Parathyroid adenoma (tissue), 2 donors: ENCODE results near the gene RGS6.
A peak's percentile ranks its signal among the peaks of the same experiment; 100 is the strongest.

Experiments used
- H2AFZ ChIP-seq: fragments of 300-600 bp; sonication (generic); one replicate; pipeline ENCODE4 v1.7.0; 2017; ENCODE audit warnings: antibody characterized with exemption, mild to moderate bottlenecking
- H3K27ac ChIP-seq: fragments of 300-600 bp; sonication (generic); one replicate; pipeline ENCODE4 v1.7.0; 2017
- H3K27me3 ChIP-seq: fragments of 300-600 bp; sonication (generic); one replicate; pipeline ENCODE4 v1.7.0; 2017; ENCODE audit warnings: low read length; ENCODE audit not compliant: control insufficient read depth, insufficient read depth
- H3K36me3 ChIP-seq: fragments of 300-600 bp; sonication (generic); one replicate; pipeline ENCODE4 v1.7.0; 2017; ENCODE audit warnings: low read length; ENCODE audit not compliant: control insufficient read depth, insufficient read depth
- H3K4me1 ChIP-seq: fragments of 300-600 bp; sonication (generic); one replicate; pipeline ENCODE4 v1.7.0; 2017; ENCODE audit warnings: control low read depth
- H3K4me2 ChIP-seq: fragments of 300-600 bp; sonication (generic); one replicate; pipeline ENCODE4 v1.7.0; 2017; ENCODE audit warnings: low read length
- H3K4me3 ChIP-seq: fragments of 300-600 bp; sonication (generic); one replicate; pipeline ENCODE4 v1.7.0; 2017; ENCODE audit warnings: low read depth, low read length
- H3K79me2 ChIP-seq: fragments of 300-600 bp; sonication (generic); one replicate; pipeline ENCODE4 v1.7.0; 2017; ENCODE audit warnings: control low read depth
- H3K9ac ChIP-seq: fragments of 300-600 bp; sonication (generic); one replicate; pipeline ENCODE4 v1.7.0; 2017; ENCODE audit warnings: mild to moderate bottlenecking
- H3K9me3 ChIP-seq: fragments of 300-600 bp; sonication (generic); one replicate; pipeline ENCODE4 v1.7.0; 2017; ENCODE audit warnings: low read length; ENCODE audit not compliant: control insufficient read depth
- CTCF ChIP-seq: fragments of 300-600 bp; sonication (generic); IDR thresholded peaks from one replicate; pipeline ENCODE4 v1.7.0; 2017; ENCODE audit warnings: antibody characterized with exemption, mild to moderate bottlenecking
- donor health status: primary hyperparathyroidism.

Gene RGS6

GRCh38 chr14:72577521-72577920 is 645.3 kb downstream of the RGS6 start:
- H3K4me1 ChIP-seq: peaks cover 35% of the 10 kb centered on the region
- H3K4me2 ChIP-seq: peak overlapping the region; percentile 20
- peak overlapping the region; percentile 66 for H3K27ac ChIP-seq
- TF ChIP-seq CTCF: no peak
- H3K4me3 ChIP-seq: no peak overlapping the region
- no peak overlapping the region for H3K9ac ChIP-seq
- H2AFZ ChIP-seq: peak overlapping the region; percentile 50
- no peaks in the 10 kb centered on the region for H3K27me3 ChIP-seq
- no peaks in the 10 kb centered on the region for H3K36me3 ChIP-seq
- H3K79me2 ChIP-seq: no peaks in the 10 kb centered on the region
- H3K9me3 ChIP-seq: no peaks in the 10 kb centered on the region

GRCh38 chr14:72578514-72578913 is 646.3 kb downstream of the RGS6 start:
- Histone ChIP-seq H3K4me1 (peaks cover 39% of the 10 kb centered on the region), H2AFZ (no peak overlapping the region), H3K36me3 (no peaks in the 10 kb centered on the region), H3K4me3 (no peak overlapping the region), H3K4me2 (peak overlapping the region; percentile 20), H3K79me2 (no peaks in the 10 kb centered on the region), H3K9ac (no peak overlapping the region), H3K27me3 (no peaks in the 10 kb centered on the region), H3K27ac (peak overlapping the region; percentile 66), H3K9me3 (no peaks in the 10 kb centered on the region)
- TF ChIP-seq CTCF: no peak

- Histone ChIP-seq H3K27me3 (no peaks in the 10 kb centered on the region), H3K9me3 (no peaks in the 10 kb centered on the region), H3K27ac (no peak overlapping the region), H3K4me2 (no peak overlapping the region), H3K4me1 (peaks cover 28% of the 10 kb centered on the region), H3K9ac (no peak overlapping the region), H3K36me3 (no peaks in the 10 kb centered on the region), H3K79me2 (no peaks in the 10 kb centered on the region), H3K4me3 (no peak overlapping the region), H2AFZ (no peak overlapping the region)
- no peak for TF ChIP-seq CTCF
These were observed 650.4 kb downstream of the RGS6 start for GRCh38 chr14:72582582-72582981.

GRCh38 chr14:72583316-72584272 is 651.4 kb downstream of the RGS6 start:
- no peaks in the 10 kb centered on the region for H3K36me3 ChIP-seq
- no peaks in the 10 kb centered on the region for H3K27me3 ChIP-seq
- TF ChIP-seq CTCF: no peak
- peaks cover 18% of the 10 kb centered on the region for H3K4me1 ChIP-seq
- H3K79me2 ChIP-seq: no peaks in the 10 kb centered on the region
- no peaks in the 10 kb centered on the region for H3K9me3 ChIP-seq
- no peak overlapping the region for H2AFZ ChIP-seq
- H3K4me3 ChIP-seq: no peak overlapping the region
- no peak overlapping the region for H3K9ac ChIP-seq
- no peak overlapping the region for H3K27ac ChIP-seq
- no peak overlapping the region for H3K4me2 ChIP-seq
